H1 (cell line): Measurements from ENCODE around the gene LIN28A.
"Not testable (repeated sequence)": the region's sequence is repeated elsewhere in the genome, so short reads cannot be mapped to it uniquely, and the experiment has no call there.

Source experiments
- EP300 ChIP-seq, 2 experiments: IDR thresholded peaks; 1 replicate in 1 of 2; 2 replicates in 1 of 2; pipeline ENCODE4 v1.6.1; 2011 to 2012; ENCODE audit warnings: low read depth in 2 of 2, low read length in 2 of 2, mild to moderate bottlenecking in 2 of 2, borderline replicate concordance in 1 of 2, inconsistent platforms in 1 of 2, moderate library complexity in 1 of 2
- EZH2 ChIP-seq: fragments of 200-600 bp; sonication (generic); IDR thresholded peaks from 2 replicates; pipeline ENCODE4 v1.7.1; 2012; ENCODE audit warnings: low read depth, mild to moderate bottlenecking, moderate library complexity, low read length, inconsistent platforms; ENCODE audit not compliant: severe bottlenecking
- POLR2AphosphoS5 ChIP-seq: IDR thresholded peaks from 2 replicates; pipeline ENCODE4 v1.6.1; 2011; ENCODE audit warnings: low read depth, low read length

- TF ChIP-seq EZH2; POLR2AphosphoS5; EP300 (IDR thresholded peaks at IDR 0.05; ENCODE audit: borderline replicate concordance in 1 of 2, low read depth in 2 of 2, low read length in 2 of 2): not testable (repeated sequence)
Observed at GRCh38 chr1:26385063-26385462, 25.6 kb upstream of the LIN28A start.
